CD4-positive, alpha-beta T cell (primary cell): ENCODE results near the gene RYR2. TPM values are rescaled to one million over a fixed set of nuclear protein-coding genes. Genes with fewer than 3 reads are reported as not detected.

Source experiments
- ATAC-seq: fragments of 200-7000 bp; cut with Tn5 transposase; one replicate; pipeline ENCODE4 v1.10.0; 2022; ENCODE audit warnings: mild to moderate bottlenecking; ENCODE audit not compliant: poor library complexity
- CTCF ChIA-PET: fragments of 350-600 bp; sonication (Branson Sonifier 250); formaldehyde crosslinking; loops from one replicate; lab custom pipeline; 2021; ENCODE audit warnings: antibody characterized with exemption, inconsistent platforms; lab: Charles Lee
- POLR2A ChIA-PET: fragments of 350-600 bp; sonication (Branson Sonifier 250); formaldehyde crosslinking; loops from one replicate; lab custom pipeline; 2021; ENCODE audit warnings: antibody characterized with exemption, inconsistent platforms; lab: Charles Lee
- DNase-seq, 14 experiments: peaks; one replicate each; pipeline ENCODE4 v3.0.0-alpha.2; 2013 to 2020; ENCODE audit warnings: mixed read lengths in 2 of 14
- H3K27ac ChIP-seq, 2 donors: one replicate each; pipeline versions ENCODE4 v1.5.1 to v1.7.0; 2013; ENCODE audit warnings: low read length in 2 of 2, low read depth in 1 of 2, mild to moderate bottlenecking in 1 of 2
- H3K27me3 ChIP-seq, 2 experiments: 1 replicate in 1 of 2; 2 replicates in 1 of 2; pipeline versions ENCODE4 v1.6.1 to v1.7.0; 2013; ENCODE audit warnings: low read length in 2 of 2, control low read depth in 1 of 2, mild to moderate bottlenecking in 1 of 2, moderate library complexity in 1 of 2; ENCODE audit not compliant: insufficient read depth in 2 of 2, control insufficient read depth in 1 of 2
- H3K36me3 ChIP-seq: one replicate; pipeline ENCODE4 v1.6.1; 2013; ENCODE audit warnings: low read length, control low read depth; ENCODE audit not compliant: insufficient read depth
- H3K4me1 ChIP-seq: one replicate; pipeline ENCODE4 v1.6.1; 2013; ENCODE audit warnings: low read length, control low read depth; ENCODE audit not compliant: insufficient read depth
- H3K4me3 ChIP-seq: one replicate; pipeline ENCODE4 v1.5.1; 2013; ENCODE audit warnings: mild to moderate bottlenecking, low read length, moderate library complexity
- H3K9me3 ChIP-seq, 2 experiments: 1 replicate in 1 of 2; 2 replicates in 1 of 2; pipeline versions ENCODE4 v1.6.1 to v1.7.0; 2013; ENCODE audit warnings: low read length in 2 of 2, mild to moderate bottlenecking in 2 of 2, control low read depth in 1 of 2, moderate library complexity in 1 of 2; ENCODE audit not compliant: control insufficient read depth in 1 of 2, insufficient read depth in 1 of 2
- H3K27ac Mint-ChIP-seq: one replicate; pipeline ENCODE4 v1.8.0; 2020; ENCODE audit warnings: mixed read lengths
- H3K27me3 Mint-ChIP-seq: one replicate; pipeline ENCODE4 v1.8.0; 2021; ENCODE audit warnings: mixed read lengths
- H3K36me3 Mint-ChIP-seq: one replicate; pipeline ENCODE4 v1.8.0; 2021; ENCODE audit warnings: low read depth, mixed read lengths
- H3K4me1 Mint-ChIP-seq: one replicate; pipeline ENCODE4 v1.8.0; 2021; ENCODE audit warnings: low read depth, mixed read lengths
- H3K4me3 Mint-ChIP-seq: one replicate; pipeline ENCODE4 v1.8.0; 2020; ENCODE audit warnings: mild to moderate bottlenecking, mixed read lengths
- H3K9me3 Mint-ChIP-seq: one replicate; pipeline ENCODE4 v1.8.0; 2020; ENCODE audit warnings: mixed read lengths
- CTCF ChIP-seq: fragments of 200-600 bp; IDR thresholded peaks from one replicate; pipeline ENCODE4 v1.8.0; 2022; ENCODE audit warnings: antibody characterized with exemption, mild to moderate bottlenecking
- intact Hi-C, 2 experiments: fragments of 100-400 bp; cut with DNase I in 1 of 2; cut with micrococcal nuclease in 1 of 2; formaldehyde crosslinking; loops; one replicate each; pipeline versions ENCODE4 v1.15.1 to v1.9.0; 2023 to 2025; cut with DNase I, micrococcal nuclease
- total RNA-seq, 174 experiments: library from RNA in 2 of 174; stranded (reverse) in 2 of 174; gene quantifications; one replicate each; pipeline ENCODE4 v1.2.3 and lab custom pipeline; 2021 to 2026

RYR2 gene
- total RNA-seq, 2 experiments from 2014 or later = not detected

- no peak for TF ChIP-seq CTCF
- ChIA-PET POLR2A (no interaction called here), CTCF (no interaction called here)
- Mint-ChIP-seq H3K4me1 (no peaks in the 10 kb centered on the region), H3K27ac (no peak overlapping the region), H3K9me3 (no peaks in the 10 kb centered on the region), H3K36me3 (no peaks in the 10 kb centered on the region), H3K27me3 (no peaks in the 10 kb centered on the region), H3K4me3 (no peak overlapping the region)
- no peak for DNase-seq
- no peaks in the 10 kb centered on the region for H3K9me3 ChIP-seq
- no peaks in the 10 kb centered on the region for H3K4me1 ChIP-seq
- intact Hi-C loops = no loop called here
- H3K27ac ChIP-seq = no peak overlapping the region
- no peaks in the 10 kb centered on the region for H3K36me3 ChIP-seq
- H3K27me3 ChIP-seq = no peaks in the 10 kb centered on the region
- no peak for ATAC-seq
- H3K4me3 ChIP-seq = no peak overlapping the region
Measured at GRCh38 chr1:237685551-237685950, 643.6 kb downstream of the RYR2 start.

- H3K9me3 Mint-ChIP-seq = no peaks in the 10 kb centered on the region
- no peaks in the 10 kb centered on the region for H3K36me3 Mint-ChIP-seq
- Histone ChIP-seq H3K9me3 (no peaks in the 10 kb centered on the region), H3K27ac (no peak overlapping the region), H3K36me3 (no peaks in the 10 kb centered on the region), H3K4me1 (no peaks in the 10 kb centered on the region), H3K27me3 (no peaks in the 10 kb centered on the region), H3K4me3 (no peak overlapping the region)
- ATAC-seq (no peak), DNase-seq (no peak)
- H3K4me1 Mint-ChIP-seq = no peaks in the 10 kb centered on the region
- H3K27me3 Mint-ChIP-seq = no peaks in the 10 kb centered on the region
- H3K4me3 Mint-ChIP-seq = no peak overlapping the region
- intact Hi-C loops = no loop called here
- H3K27ac Mint-ChIP-seq = no peak overlapping the region
- ChIA-PET CTCF (no interaction called here), POLR2A (no interaction called here)
- no peak for TF ChIP-seq CTCF
Measured at GRCh38 chr1:237687804-237688203, 645.8 kb downstream of the RYR2 start.

GRCh38 chr1:237690656-237691055, 648.7 kb downstream of the RYR2 start:
- intact Hi-C loops = no loop called here
- Histone ChIP-seq H3K27ac (no peak overlapping the region), H3K4me3 (no peak overlapping the region), H3K27me3 (no peaks in the 10 kb centered on the region), H3K4me1 (no peaks in the 10 kb centered on the region), H3K36me3 (no peaks in the 10 kb centered on the region), H3K9me3 (no peaks in the 10 kb centered on the region)
- H3K9me3 Mint-ChIP-seq = no peaks in the 10 kb centered on the region
- no peak for TF ChIP-seq CTCF
- no peaks in the 10 kb centered on the region for H3K4me1 Mint-ChIP-seq
- DNase-seq (no peak), ATAC-seq (no peak)
- no peak overlapping the region for H3K27ac Mint-ChIP-seq
- no peak overlapping the region for H3K4me3 Mint-ChIP-seq
- no peaks in the 10 kb centered on the region for H3K36me3 Mint-ChIP-seq
- H3K27me3 Mint-ChIP-seq = no peaks in the 10 kb centered on the region
- CTCF ChIA-PET = no interaction called here
- POLR2A ChIA-PET = no interaction called here
